ENCODE data around the gene SLC27A4. TPM values are rescaled to one million over a fixed set of nuclear protein-coding genes. Genes with fewer than 3 reads are reported as not detected.

Gene SLC27A4
- total RNA-seq, 2 donors from 2014 or later = 19.2 to 21.5 TPM

DNA sequence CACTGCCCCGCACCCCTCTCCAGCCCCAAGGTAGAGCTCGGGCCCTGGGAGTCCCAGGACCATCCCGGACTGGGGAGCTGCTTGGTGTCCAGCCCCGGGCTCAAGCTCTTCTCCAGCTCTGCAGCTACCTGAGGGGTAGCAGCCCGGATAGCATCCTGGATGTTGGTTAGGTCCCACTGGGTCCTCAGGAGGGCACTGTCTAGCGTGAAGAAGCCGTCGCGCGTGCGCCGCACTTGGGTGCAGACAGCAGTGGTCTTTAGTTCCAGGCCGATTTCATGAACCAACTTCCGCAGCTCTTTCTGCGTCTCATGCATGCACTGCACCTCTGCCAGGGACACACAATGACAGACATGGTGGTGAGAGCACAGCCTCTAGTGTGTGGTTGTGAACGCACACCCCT is 30.8 kb upstream of the SLC27A4 start:
- 92% methylated on average over 16 of the region's 16 CpGs for WGBS
- Histone ChIP-seq H3K27me3 (replicated peaks; ENCODE audit: insufficient read depth) (no peaks in the 10 kb centered on the region), H3K4me3 (no peak overlapping the region), H3K9me3 (no peaks in the 10 kb centered on the region), H3K4me1 (replicated peaks) (no peaks in the 10 kb centered on the region), H3K27ac (no peak overlapping the region), H3K36me3 (peaks cover 4 to 10% of the 10 kb centered on the region in 2 donors)
- intact Hi-C loops (cut with DNase I) = no loop called here
- DNase-seq (ENCODE audit: low spot score) = no peak
- TF ChIP-seq, protein P1, sequence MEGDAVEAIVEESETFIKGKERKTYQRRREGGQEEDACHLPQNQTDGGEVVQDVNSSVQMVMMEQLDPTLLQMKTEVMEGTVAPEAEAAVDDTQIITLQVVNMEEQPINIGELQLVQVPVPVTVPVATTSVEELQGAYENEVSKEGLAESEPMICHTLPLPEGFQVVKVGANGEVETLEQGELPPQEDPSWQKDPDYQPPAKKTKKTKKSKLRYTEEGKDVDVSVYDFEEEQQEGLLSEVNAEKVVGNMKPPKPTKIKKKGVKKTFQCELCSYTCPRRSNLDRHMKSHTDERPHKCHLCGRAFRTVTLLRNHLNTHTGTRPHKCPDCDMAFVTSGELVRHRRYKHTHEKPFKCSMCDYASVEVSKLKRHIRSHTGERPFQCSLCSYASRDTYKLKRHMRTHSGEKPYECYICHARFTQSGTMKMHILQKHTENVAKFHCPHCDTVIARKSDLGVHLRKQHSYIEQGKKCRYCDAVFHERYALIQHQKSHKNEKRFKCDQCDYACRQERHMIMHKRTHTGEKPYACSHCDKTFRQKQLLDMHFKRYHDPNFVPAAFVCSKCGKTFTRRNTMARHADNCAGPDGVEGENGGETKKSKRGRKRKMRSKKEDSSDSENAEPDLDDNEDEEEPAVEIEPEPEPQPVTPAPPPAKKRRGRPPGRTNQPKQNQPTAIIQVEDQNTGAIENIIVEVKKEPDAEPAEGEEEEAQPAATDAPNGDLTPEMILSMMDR (IDR thresholded peaks at IDR 0.05) = no peak
- TF ChIP-seq POLR2A (IDR thresholded peaks at IDR 0.05) (no peak), POLR2AphosphoS5 (IDR thresholded peaks at IDR 0.05) (no peak)

DNA sequence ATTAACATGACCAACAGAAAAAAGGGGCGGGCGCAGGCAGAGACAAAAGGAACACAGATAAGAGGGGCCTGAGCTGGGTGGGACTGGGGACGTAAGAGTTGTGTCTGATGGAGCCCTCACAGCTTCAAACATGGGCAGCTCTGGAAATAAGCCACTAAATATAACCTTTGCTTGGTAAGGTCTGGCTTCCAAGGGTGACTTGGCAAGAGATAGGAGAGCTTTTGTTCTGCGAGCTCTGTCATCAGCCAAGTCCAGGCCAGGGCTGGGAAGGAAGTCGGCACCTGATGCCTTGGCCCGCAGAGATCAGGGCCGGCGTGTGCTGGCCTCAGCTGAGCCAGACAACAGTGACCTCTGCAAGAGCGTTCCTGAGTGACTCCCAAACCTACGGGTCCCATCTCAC is 29.9 kb upstream of the SLC27A4 start:
- DNase-seq (ENCODE audit: low spot score) = no peak
- TF ChIP-seq, protein P1 (IDR thresholded peaks at IDR 0.05) = no peak
- TF ChIP-seq POLR2AphosphoS5 (IDR thresholded peaks at IDR 0.05) = no peak
- no peak for TF ChIP-seq POLR2A (IDR thresholded peaks at IDR 0.05)
- intact Hi-C loops (cut with DNase I) = no loop called here
- Histone ChIP-seq H3K27me3 (replicated peaks; ENCODE audit: insufficient read depth) (no peaks in the 10 kb centered on the region), H3K9me3 (no peaks in the 10 kb centered on the region), H3K36me3 (peaks cover 4 to 10% of the 10 kb centered on the region in 2 donors), H3K4me3 (no peak overlapping the region), H3K27ac (no peak overlapping the region), H3K4me1 (replicated peaks) (no peaks in the 10 kb centered on the region)
- 76% methylated on average over 10 of the region's 10 CpGs for WGBS

DNA sequence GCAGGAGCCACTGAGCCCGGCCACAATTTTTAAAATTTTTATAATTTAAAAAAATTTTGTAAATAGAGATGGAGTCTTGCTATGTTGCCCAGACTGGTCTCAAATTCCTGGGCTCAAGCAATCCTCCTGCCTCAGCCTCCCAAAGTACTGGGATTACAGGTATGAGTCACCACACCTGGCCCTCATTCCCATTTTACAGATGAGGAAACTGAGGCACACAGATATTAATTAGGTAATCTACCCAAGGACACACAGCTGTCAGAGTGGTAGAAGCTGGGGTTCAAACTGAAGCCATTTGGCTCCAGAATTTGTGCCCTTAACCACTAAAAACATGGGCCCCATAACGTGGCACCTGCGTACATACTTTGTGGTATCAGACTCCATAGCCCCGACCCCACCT is 25.6 kb upstream of the SLC27A4 start:
- intact Hi-C loops (cut with DNase I) = no loop called here
- DNase-seq (ENCODE audit: low spot score) = no peak
- TF ChIP-seq, protein P1 (IDR thresholded peaks at IDR 0.05) = no peak
- TF ChIP-seq POLR2AphosphoS5 (IDR thresholded peaks at IDR 0.05) (no peak), POLR2A (IDR thresholded peaks at IDR 0.05) (no peak)
- no peaks in the 10 kb centered on the region for H3K27me3 ChIP-seq (replicated peaks; ENCODE audit: insufficient read depth)
- no peak overlapping the region for H3K4me3 ChIP-seq
- no peaks in the 10 kb centered on the region for H3K4me1 ChIP-seq (replicated peaks)
- H3K9me3 ChIP-seq = no peaks in the 10 kb centered on the region
- WGBS = 94% methylated on average over 4 of the region's 4 CpGs
- peaks cover 0 to 19% of the 10 kb centered on the region in 2 donors for H3K36me3 ChIP-seq
- no peak overlapping the region for H3K27ac ChIP-seq

DNA sequence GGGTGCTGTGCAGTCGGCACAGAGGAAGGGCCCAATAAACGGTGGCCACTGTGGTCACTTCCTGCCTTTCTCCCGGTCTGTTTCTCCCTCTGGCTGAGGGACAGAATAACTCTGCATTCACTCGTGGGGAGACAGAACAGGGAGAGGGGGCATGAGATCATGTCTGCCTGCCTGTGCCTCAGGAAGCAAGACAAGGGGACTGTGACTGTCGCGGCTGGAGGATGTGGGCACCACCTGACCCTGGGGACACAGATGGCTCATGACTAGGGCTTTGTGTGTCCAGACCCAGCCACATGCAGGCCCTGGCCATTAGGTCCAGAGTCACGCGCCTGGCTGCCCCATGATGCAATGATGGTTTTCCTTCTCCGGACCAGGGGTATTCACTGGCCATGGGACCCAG is 23.9 kb upstream of the SLC27A4 start:
- no peak overlapping the region for H3K4me3 ChIP-seq
- H3K27ac ChIP-seq = no peak overlapping the region
- H3K9me3 ChIP-seq = no peaks in the 10 kb centered on the region
- TF ChIP-seq POLR2AphosphoS5 (IDR thresholded peaks at IDR 0.05) (no peak), POLR2A (IDR thresholded peaks at IDR 0.05) (no peak)
- TF ChIP-seq, protein P1 (IDR thresholded peaks at IDR 0.05) = no peak
- peaks cover 0 to 9% of the 10 kb centered on the region in 2 donors for H3K36me3 ChIP-seq
- H3K27me3 ChIP-seq (replicated peaks; ENCODE audit: insufficient read depth) = no peaks in the 10 kb centered on the region
- DNase-seq (ENCODE audit: low spot score) = no peak
- intact Hi-C loops (cut with DNase I) = no loop called here
- WGBS = 81% methylated on average over 9 of the region's 9 CpGs
- H3K4me1 ChIP-seq (replicated peaks) = no peaks in the 10 kb centered on the region

DNA sequence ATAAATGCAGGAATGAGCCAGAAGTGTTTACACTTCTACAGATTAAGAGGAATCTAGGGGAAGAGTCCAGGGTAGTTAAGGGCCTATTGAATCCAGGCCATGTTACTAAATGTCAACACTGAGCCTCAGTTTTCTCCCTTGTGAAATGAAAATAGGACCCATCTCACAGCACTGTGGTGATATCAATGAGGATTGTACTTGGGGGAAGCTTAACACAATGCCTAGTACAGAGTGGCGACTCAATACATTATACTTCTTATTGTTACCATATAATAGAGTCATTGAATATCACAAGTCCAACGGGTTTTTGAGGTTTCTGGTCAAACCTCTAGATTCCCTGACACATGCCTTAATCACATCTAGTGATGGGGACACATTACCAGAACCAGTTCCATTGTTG is 22.7 kb upstream of the SLC27A4 start:
- Histone ChIP-seq H3K4me1 (replicated peaks) (no peaks in the 10 kb centered on the region), H3K9me3 (no peaks in the 10 kb centered on the region), H3K27ac (no peak overlapping the region), H3K36me3 (peaks cover 0 to 9% of the 10 kb centered on the region in 2 donors), H3K27me3 (replicated peaks; ENCODE audit: insufficient read depth) (no peaks in the 10 kb centered on the region), H3K4me3 (no peak overlapping the region)
- WGBS = 74% methylated on average over 2 of the region's 2 CpGs
- intact Hi-C loops (cut with DNase I) = no loop called here
- TF ChIP-seq POLR2A (IDR thresholded peaks at IDR 0.05) (no peak), POLR2AphosphoS5 (IDR thresholded peaks at IDR 0.05) (no peak)
- TF ChIP-seq, protein P1 (IDR thresholded peaks at IDR 0.05) = no peak
- no peak for DNase-seq (ENCODE audit: low spot score)
